Left lung (tissue), 10 donors: ENCODE measurements around the gene ZNF778. TPM values are rescaled to one million over a fixed set of nuclear protein-coding genes. Genes with fewer than 3 reads are reported as not detected.
A peak's percentile ranks its signal among the peaks of the same experiment; 100 is the strongest.
"Not testable (repeated sequence)": the region's sequence is repeated elsewhere in the genome, so short reads cannot be mapped to it uniquely, and the experiment has no call there.

Source experiments
- ATAC-seq: fragments of 200-7000 bp; cut with Tn5 transposase; one replicate; pipeline ENCODE4 v1.9.1; 2020; ENCODE audit warnings: moderate library complexity
- DNase-seq, 4 donors: peaks; one replicate each; pipeline ENCODE4 v3.0.0-alpha.2; 2013 to 2020
- H3K27ac ChIP-seq, 2 donors: fragments of 200-600 bp; sonication (generic) in 1 of 2; one replicate each; pipeline versions ENCODE4 v1.5.0 to v1.8.0; 2020 to 2021
- H3K27me3 ChIP-seq, 2 donors: fragments of 200-600 bp; sonication (generic) in 1 of 2; one replicate each; pipeline versions ENCODE4 v1.5.0 to v1.8.0; 2020 to 2021
- H3K36me3 ChIP-seq, 2 donors: fragments of 200-600 bp; sonication (generic) in 1 of 2; one replicate each; pipeline versions ENCODE4 v1.5.0 to v1.8.0; 2020 to 2021
- H3K4me1 ChIP-seq, 2 donors: fragments of 200-600 bp; one replicate each; pipeline ENCODE4 v1.8.0; 2021
- H3K4me3 ChIP-seq, 2 donors: fragments of 200-600 bp; sonication (generic) in 1 of 2; one replicate each; pipeline versions ENCODE4 v1.5.0 to v1.8.0; 2020 to 2021; ENCODE audit warnings: mild to moderate bottlenecking in 1 of 2
- H3K9me3 ChIP-seq, 2 donors: fragments of 200-600 bp; sonication (generic) in 1 of 2; one replicate each; pipeline versions ENCODE4 v1.5.0 to v1.8.0; 2020 to 2021
- CTCF ChIP-seq, 2 donors: fragments of 200-600 bp; sonication (generic) in 1 of 2; IDR thresholded peaks; one replicate each; pipeline versions ENCODE4 v1.5.0 to v1.8.0; 2021; ENCODE audit warnings: antibody characterized with exemption in 2 of 2
- intact Hi-C, 2 donors: fragments of 100-400 bp; cut with DNase I; formaldehyde crosslinking; loops; one replicate each; pipeline versions ENCODE4 v1.11.2 to v1.14.2; 2022
- polyA plus RNA-seq, 6 donors: library from polyadenylated mRNA; unstranded; fragments of 120-200 nt; gene quantifications; one replicate each; pipeline ENCODE4 v1.2.1, GENCODE V29; 2013; ENCODE audit not compliant: insufficient read length in 6 of 6
- total RNA-seq, 2 donors: library from RNA; stranded (reverse); fragmentation: NEBNext Ultra II Directional; extraction: Animal tissue kit (Norgen Biotek cat#: 25700); gene quantifications; one replicate each; pipeline ENCODE4 v1.2.1, GENCODE V29; 2021
- donor health status: DM: no; HTN: yes; CAD: no.
- donor health status: DM: no; HTN: no; CAD: no.

ZNF778 gene
- total and polyA plus RNA-seq, 8 donors: 4.0 to 9.5 (median 6.1) TPM

DNA sequence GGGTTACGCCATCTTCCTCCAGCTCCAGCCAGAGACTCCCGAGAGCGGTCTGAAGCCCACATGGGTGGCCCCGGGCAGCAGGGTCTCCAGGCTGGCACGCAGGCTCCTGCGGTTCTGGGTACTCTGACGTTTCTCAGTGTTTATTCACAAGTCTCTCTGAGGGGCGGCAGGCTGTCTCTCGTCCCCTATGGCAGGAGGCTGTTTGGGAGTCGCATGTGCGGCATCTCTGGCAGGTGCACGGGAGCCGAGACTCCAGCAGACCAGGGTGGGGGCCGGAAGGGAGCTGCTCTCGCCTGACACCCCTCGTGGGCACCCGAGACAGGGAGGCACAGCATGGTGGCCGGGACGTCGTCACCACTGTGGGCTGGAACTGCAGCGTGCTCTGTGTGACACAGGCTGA, 48.1 kb downstream of the ZNF778 start:
- peaks cover 0 to 57% of the 10 kb centered on the region in 2 donors for H3K36me3 ChIP-seq
- H3K4me1 ChIP-seq: no peaks in the 10 kb centered on the region
- H3K4me3 ChIP-seq: no peak overlapping the region
- H3K9me3 ChIP-seq: no peaks in the 10 kb centered on the region
- TF ChIP-seq CTCF (IDR thresholded peaks at IDR 0.05): no peak
- ATAC-seq (no peak), DNase-seq (peak in 1 of 4 donors; percentile 76)
- no peaks in the 10 kb centered on the region for H3K27me3 ChIP-seq
- intact Hi-C loops: no loop called here
- H3K27ac ChIP-seq: no peak overlapping the region

GRCh38 chr16:89266521-89267134, 49.1 kb downstream of the ZNF778 start:
- Histone ChIP-seq H3K4me1 (no peaks in the 10 kb centered on the region), H3K9me3 (no peaks in the 10 kb centered on the region), H3K36me3 (peaks cover 0 to 66% of the 10 kb centered on the region in 2 donors), H3K4me3 (no peak overlapping the region), H3K27ac (no peak overlapping the region), H3K27me3 (no peaks in the 10 kb centered on the region)
- TF ChIP-seq CTCF (IDR thresholded peaks at IDR 0.05): no peak
- no peak for ATAC-seq
- intact Hi-C loops: no loop called here
- DNase-seq: peak in 1 of 4 donors; percentile 58

- H3K4me3 ChIP-seq, H3K27ac ChIP-seq, intact Hi-C loops, H3K4me1 ChIP-seq, H3K9me3 ChIP-seq, H3K27me3 ChIP-seq, ATAC-seq: not testable (repeated sequence)
- H3K36me3 ChIP-seq: peaks cover 0 to 78% of the 10 kb centered on the region in 2 donors
- peak in 1 of 4 donors; percentile 15 for DNase-seq
Measured at GRCh38 chr16:89267746-89268145, 50.2 kb downstream of the ZNF778 start.

DNA sequence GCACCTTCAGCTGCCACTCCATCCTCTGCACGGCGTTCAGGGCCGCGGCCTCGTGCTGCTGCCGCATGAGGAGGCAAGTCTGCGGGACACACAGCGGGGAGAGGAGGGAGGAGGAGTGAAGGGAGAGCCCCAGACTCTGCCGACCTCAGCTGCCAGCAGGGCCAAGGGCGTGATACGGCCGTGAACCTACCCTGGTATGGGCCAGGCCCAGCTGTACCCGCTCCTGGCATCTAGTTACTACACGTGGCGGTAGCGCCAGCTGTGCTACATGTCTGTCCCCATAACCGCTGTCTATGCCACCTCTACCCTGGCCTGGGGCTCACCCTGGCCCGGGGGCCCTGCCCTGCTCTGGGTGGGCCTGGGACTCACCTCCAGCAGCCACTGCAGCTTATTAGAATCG, 51.1 kb downstream of the ZNF778 start:
- no peaks in the 10 kb centered on the region for H3K27me3 ChIP-seq
- no peak for TF ChIP-seq CTCF (IDR thresholded peaks at IDR 0.05)
- no peak overlapping the region for H3K27ac ChIP-seq
- H3K4me1 ChIP-seq: no peaks in the 10 kb centered on the region
- no peak overlapping the region for H3K4me3 ChIP-seq
- peaks cover 0 to 86% of the 10 kb centered on the region in 2 donors for H3K36me3 ChIP-seq
- no peaks in the 10 kb centered on the region for H3K9me3 ChIP-seq
- intact Hi-C loops: no loop called here
- no peak for ATAC-seq
- peak in 1 of 4 donors; percentile 67 for DNase-seq

DNA sequence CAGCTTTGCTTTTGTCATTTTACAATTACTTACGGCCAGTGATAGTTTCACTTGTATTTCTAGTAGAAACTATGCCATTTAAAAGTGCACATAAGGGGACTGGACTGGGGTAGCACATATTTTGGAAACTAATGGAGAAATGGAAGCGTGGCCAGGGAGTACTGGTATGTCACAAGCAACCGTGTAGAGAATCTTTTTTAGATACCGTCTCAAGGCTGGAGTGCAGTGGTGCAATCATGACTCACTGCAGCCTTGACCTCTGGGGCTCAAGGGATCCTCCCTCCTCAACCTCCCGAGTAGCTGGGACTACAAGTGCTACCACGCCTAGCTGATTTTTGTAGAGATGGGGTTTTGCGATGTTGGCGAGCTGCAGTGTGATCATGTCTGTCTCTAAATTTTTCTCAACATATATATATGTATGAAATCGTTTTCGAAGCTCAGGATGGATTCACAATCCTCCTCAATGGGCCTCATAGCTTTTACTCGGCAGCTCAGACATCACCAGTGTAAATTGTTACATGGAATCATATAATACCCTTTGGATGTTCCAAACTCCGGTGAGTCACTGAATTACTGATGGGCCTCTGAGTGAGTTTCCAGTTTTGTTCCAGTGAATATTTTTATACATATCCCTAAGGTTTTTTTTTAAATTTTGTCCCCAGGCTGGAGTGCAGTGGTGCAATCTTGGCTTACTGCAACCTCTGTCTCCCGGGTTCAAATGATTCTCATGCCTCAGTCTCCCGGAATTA, 51.7 kb downstream of the ZNF778 start:
- Histone ChIP-seq H3K4me1 (no peaks in the 10 kb centered on the region), H3K27me3 (no peaks in the 10 kb centered on the region), H3K4me3 (no peak overlapping the region), H3K36me3 (peaks cover 0 to 92% of the 10 kb centered on the region in 2 donors), H3K9me3 (no peaks in the 10 kb centered on the region), H3K27ac (no peak overlapping the region)
- intact Hi-C loops: no loop called here
- peak in 1 of 4 donors; percentile 1 for DNase-seq
- TF ChIP-seq CTCF (IDR thresholded peaks at IDR 0.05): no peak
- peak; percentile 36 for ATAC-seq
